Activated CD8-positive, alpha-beta memory T cell treated with anti-CD3 and anti-CD28 coated beads, Interleukin-2, amount 50 U/mL, for 24 hours (primary cell): Measurements from ENCODE around the gene KIF20B.

Source experiments
- DNase-seq: peaks from one replicate; pipeline ENCODE4 v3.0.0-alpha.2; 2020; ENCODE audit errors: extremely low read depth

The KIF20B gene

DNA sequence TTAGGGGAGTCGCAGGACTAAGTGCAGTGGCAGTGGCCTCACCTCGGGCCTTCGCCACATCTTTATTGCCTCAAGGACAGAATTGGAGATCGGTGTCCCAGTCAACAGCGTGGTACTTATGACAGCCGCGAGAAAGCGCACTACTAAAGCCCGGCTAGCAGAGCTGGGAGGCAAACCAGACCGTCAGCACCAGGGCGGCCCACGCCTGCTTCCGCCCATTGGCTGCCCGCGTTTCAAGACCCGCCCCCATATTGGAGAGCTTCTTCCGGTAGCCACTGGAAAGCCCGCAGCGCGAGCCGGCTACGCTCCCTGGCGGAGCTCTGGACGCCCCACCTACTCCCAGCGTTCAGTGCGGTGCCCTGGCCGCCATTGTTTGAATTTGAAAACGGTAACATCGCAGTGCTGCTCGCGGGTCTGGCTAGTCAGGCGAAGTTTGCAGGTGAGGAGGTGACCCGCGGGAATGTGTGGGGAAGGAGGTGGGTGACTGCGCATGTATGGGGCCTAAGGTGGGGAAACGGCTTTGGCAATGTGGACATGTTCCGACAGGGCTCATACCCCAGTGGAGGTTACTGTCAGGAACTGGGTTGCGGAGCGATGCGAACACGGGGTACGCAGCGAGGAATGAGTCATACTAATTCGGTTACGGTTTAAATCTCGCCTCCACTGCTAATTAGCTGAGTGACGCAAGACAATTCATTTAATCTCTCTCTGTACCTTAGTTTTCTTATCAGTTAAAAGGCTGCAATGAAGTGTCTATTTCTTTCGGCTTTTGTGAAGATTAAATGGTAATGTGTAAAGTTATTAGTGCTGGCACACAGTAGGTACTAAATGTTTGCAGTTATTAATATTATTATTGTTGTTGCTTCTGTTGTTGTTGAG, at the start of gene KIF20B:
Gene KIF20B, plus strand, starts transcription at position 349 of the 879 bp plus-strand sequence. CDS start 3,705 bp downstream, outside the sequence.
- DNase-seq, result peak; percentile 82

DNA sequence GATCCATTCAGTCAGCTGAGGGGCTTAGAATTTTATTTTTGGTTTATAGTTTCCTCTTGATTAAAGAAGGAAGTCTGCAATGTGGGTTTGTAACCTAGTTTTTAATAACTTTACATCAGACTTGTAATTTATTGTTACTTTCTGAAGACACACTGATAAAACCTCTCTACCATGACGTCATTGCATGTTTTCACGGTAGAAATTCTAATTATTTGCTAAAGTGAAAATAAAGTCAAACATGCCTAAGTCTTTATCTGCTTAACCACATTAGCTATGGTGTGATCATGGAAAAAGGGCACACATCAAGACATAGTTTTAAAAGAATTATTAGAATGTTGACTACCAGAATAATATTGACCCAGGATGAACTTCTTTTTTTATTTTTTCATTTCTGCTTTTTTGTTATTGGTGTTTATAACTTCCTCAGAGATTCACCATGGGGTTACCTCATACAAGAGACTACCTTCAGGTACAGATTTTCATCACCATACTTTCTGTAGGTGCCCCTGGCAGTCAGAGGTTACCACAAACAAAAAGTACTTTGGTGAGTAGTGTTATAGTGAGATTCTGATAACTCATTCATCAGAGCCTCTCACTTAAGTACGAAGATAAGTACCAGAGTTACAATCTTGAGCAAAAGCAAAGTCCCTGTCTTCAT, 49.3 kb upstream of the KIF20B start:
- no peak for DNase-seq

GRCh38 chr10:89652806-89653370, 48.5 kb upstream of the KIF20B start:
- DNase-seq, result no peak

DNA sequence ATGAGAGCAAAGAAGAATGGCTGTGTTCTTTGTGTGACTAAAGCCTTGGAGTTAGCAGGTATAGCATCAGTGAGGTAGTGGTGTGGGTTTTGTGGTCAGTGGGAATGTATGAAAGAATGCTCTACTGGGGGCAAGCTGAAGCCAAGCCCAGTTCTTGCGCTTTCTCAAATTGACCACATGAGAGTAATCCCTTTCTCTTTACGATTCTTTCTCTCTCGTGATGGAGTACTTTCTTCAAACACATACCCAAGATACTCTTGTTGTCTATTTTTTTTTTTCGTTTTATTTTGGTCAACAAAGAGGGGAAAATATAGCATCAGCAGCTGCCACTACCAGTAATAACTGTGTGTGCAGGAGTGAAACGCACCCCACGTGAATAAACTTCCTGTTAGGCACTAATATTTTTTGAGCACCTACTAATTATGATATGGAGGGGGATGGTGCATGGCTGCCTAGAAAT, 48.0 kb upstream of the KIF20B start:
- no peak for DNase-seq

- DNase-seq, result no peak
Measured at GRCh38 chr10:89655722-89656121, 45.7 kb upstream of the KIF20B start.

- DNase-seq, result no peak
Measured at GRCh38 chr10:89657302-89657701, 44.1 kb upstream of the KIF20B start.

- no peak for DNase-seq
Measured at GRCh38 chr10:89659143-89660131, 42.0 kb upstream of the KIF20B start.

- DNase-seq, result no peak
Measured at GRCh38 chr10:89662596-89662995, 38.8 kb upstream of the KIF20B start.

GRCh38 chr10:89663144-89663543, 38.2 kb upstream of the KIF20B start:
- no peak for DNase-seq

DNA sequence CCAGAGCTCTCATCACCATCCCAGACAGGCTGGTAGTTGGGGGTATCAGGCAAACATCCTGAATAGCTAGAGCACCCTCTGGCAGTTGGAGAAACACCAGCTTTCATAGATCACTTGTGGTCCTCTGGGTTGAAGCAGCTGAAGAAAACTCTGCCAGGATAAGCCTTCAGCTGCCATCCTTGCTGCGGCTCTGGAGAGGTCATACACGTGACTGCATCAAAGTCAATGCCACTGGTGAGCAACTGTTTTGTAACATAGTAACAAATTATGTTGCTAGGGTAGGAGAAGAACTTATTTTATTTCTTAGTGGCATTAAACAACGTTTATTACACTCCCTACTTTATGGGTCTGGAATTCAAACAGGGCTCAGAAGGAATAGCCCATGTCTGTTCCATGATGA, 37.2 kb upstream of the KIF20B start:
- DNase-seq, result no peak

DNA sequence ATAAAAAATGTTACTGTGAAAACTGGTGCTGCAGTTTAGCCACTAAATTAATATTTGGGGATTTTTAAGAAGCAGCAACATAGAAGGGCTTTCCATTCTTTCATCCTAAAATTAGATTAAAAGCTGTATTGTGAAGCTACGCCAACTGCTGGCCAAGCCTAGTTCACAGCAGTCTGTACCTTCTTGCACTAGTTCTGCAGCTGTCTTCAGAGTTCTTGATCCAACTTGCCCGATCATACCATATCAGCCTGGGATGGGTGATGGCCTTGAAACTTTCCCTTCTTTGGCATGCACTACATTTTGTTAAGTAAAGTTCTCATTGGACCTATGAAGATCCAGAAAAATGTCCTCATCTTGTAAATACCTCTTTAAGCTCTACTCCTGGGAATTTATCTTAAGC, 36.1 kb upstream of the KIF20B start:
- no peak for DNase-seq

GRCh38 chr10:89666138-89666537, 35.3 kb upstream of the KIF20B start:
- DNase-seq, result no peak

GRCh38 chr10:89668386-89669071, 32.9 kb upstream of the KIF20B start:
- DNase-seq, result no peak

- DNase-seq, result no peak
Measured at GRCh38 chr10:89669985-89670384, 31.4 kb upstream of the KIF20B start.

GRCh38 chr10:89670926-89671325, 30.5 kb upstream of the KIF20B start:
- no peak for DNase-seq

GRCh38 chr10:89677341-89677740, 24.0 kb upstream of the KIF20B start:
- no peak for DNase-seq

- no peak for DNase-seq
Measured at GRCh38 chr10:89679986-89680385, 21.4 kb upstream of the KIF20B start.

DNA sequence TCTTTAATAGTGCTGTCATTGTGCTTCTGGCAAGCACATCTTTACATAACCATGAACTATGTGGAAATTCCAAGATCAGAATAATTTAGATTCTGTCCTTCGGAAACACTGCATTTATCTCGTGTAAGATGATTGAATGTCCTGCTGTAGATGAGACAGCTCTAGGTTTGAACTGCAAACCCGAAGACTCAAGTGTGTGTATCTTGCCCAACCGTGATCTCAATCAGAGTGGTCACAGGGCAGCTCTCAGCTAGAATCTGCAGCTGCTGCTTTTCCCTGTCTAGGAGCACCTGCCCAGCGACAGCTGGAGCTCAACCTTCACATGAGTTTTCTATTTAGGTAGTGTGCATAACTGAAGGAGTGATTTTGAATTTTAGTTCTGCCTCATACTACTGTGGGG, 17.5 kb upstream of the KIF20B start:
- DNase-seq, result no peak

DNA sequence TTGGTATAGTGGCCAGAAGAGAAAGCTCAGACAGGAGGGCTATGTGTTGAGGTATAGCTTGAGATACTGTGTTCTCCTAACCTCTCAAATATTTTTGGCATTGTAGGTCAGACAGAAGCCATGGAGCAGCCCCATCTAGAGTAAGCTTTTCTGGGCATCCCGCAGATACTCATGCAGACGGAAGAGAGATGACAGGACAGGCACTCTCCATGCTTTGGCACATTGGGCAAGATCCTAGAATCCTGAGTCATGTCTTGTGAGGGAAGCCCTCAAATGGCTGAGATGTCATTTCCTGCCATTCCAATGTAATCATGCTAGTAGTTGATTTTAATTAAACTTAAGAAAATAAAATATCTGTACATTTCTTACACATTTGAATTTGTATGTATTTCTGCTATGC, 16.8 kb upstream of the KIF20B start:
- no peak for DNase-seq

DNA sequence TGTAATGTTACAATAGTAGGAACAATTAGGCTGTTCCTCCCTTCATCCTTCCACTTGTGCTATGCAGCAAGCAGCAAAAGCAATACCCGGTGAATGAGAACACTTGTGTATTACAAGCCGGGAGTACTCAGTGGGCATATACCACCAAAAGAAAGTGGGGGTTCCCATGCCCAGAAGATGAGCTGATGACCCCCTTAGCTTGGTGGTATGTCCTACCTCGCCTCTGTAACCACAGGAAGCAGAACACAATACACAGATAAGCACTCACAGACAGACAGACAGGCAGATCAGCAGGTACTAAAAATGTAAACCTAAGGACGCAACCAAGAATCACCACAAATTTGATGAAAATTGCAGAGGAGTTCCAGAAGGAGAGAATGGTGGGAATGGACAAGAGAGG, 15.5 kb upstream of the KIF20B start:
- DNase-seq, result no peak

DNA sequence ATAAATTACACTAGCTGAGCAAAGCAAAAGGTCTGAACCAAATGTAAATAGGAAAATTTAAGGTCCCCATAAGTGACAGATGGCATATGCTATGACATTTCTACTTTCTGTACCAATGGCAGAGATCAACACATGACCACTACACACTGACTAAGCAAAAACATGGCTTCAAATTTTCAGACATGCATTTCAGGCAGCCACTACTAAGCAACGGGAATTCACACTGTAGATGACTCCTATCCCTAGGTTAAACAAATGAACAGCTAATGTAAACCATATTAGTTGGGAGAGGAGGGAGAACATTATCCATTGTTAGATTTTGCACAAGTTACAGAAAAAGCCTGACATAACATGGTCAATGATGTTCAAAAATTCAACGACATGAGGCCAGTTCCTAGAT, 11.4 kb upstream of the KIF20B start:
- no peak for DNase-seq
